DMS79 treated with DMSO at 0.1 percent for 48 hours (cell line): ENCODE results near the gene ATP10B.

ENCODE experiments used
- DNase-seq: peaks from one replicate; lab custom pipeline; 2025; lab: John Stamatoyannopoulos, UW

Gene ATP10B

GRCh38 chr5:160685695-160686094 lies 166.3 kb downstream of the ATP10B start:
- no peak for DNase-seq

GRCh38 chr5:160685219-160685618 lies 166.8 kb downstream of the ATP10B start:
- no peak for DNase-seq

GRCh38 chr5:160679567-160680309 lies 172.3 kb downstream of the ATP10B start:
- no peak for DNase-seq

GRCh38 chr5:160675988-160676387 lies 176.0 kb downstream of the ATP10B start:
- no peak for DNase-seq

GRCh38 chr5:160674901-160675300 lies 177.1 kb downstream of the ATP10B start:
- DNase-seq = no peak

- DNase-seq = no peak
These were observed 179.5 kb downstream of the ATP10B start for GRCh38 chr5:160672521-160672920.

- DNase-seq = no peak
These were observed 183.7 kb downstream of the ATP10B start for GRCh38 chr5:160668356-160668755.

GRCh38 chr5:160667160-160667559 lies 184.9 kb downstream of the ATP10B start:
- no peak for DNase-seq

GRCh38 chr5:160665460-160665859 lies 186.6 kb downstream of the ATP10B start:
- DNase-seq = no peak

GRCh38 chr5:160660132-160660531 lies 191.9 kb downstream of the ATP10B start:
- DNase-seq = no peak

GRCh38 chr5:160657622-160658458 lies 194.2 kb downstream of the ATP10B start:
- DNase-seq = no peak

GRCh38 chr5:160657068-160657507 lies 194.9 kb downstream of the ATP10B start:
- DNase-seq = no peak

- no peak for DNase-seq
These were observed 196.3 kb downstream of the ATP10B start for GRCh38 chr5:160655717-160656116.

GRCh38 chr5:160651692-160652645 lies 200.0 kb downstream of the ATP10B start:
- DNase-seq = peak; percentile 13

- no peak for DNase-seq
These were observed 202.7 kb downstream of the ATP10B start for GRCh38 chr5:160649304-160649703.

GRCh38 chr5:160646033-160646432 lies 206.0 kb downstream of the ATP10B start:
- DNase-seq = no peak

GRCh38 chr5:160643616-160644240 lies 208.3 kb downstream of the ATP10B start:
- no peak for DNase-seq

GRCh38 chr5:160641405-160641804 lies 210.6 kb downstream of the ATP10B start:
- no peak for DNase-seq

- DNase-seq = no peak
These were observed 211.6 kb downstream of the ATP10B start for GRCh38 chr5:160640406-160640805.

- no peak for DNase-seq
These were observed 213.8 kb downstream of the ATP10B start for GRCh38 chr5:160638161-160638742.
